Sigmoid colon (tissue), 4 donors: ENCODE data around the gene LRFN2.

Source experiments
- EP300 ChIP-seq, 4 donors: sonication (generic); formaldehyde crosslinking; IDR thresholded peaks; one replicate each; pipeline ENCODE4 v1.6.1; 2017; ENCODE audit warnings: antibody characterized with exemption in 4 of 4
- POLR2A ChIP-seq, 2 donors: fragments of 450-650 bp; IDR thresholded peaks; one replicate each; pipeline ENCODE4 v1.6.1; 2016; ENCODE audit warnings: antibody characterized with exemption in 2 of 2, mild to moderate bottlenecking in 2 of 2, moderate library complexity in 2 of 2

- TF ChIP-seq EP300 (IDR thresholded peaks at IDR 0.05) (no peak), POLR2A (IDR thresholded peaks at IDR 0.05) (no peak)
Observed at GRCh38 chr6:40510442-40510841, 76.7 kb downstream of the LRFN2 start.
